Neutrophil (primary cell): ENCODE results near the gene CES3.
"Not testable (repeated sequence)": the region's sequence is repeated elsewhere in the genome, so short reads cannot be mapped to it uniquely, and the experiment has no call there.

Source experiments
- H3K27ac ChIP-seq: fragments of 200-600 bp; sonication (generic); 2 replicates; pipeline ENCODE4 v1.5.1; 2016; ENCODE audit warnings: mild to moderate bottlenecking, moderate library complexity
- H3K27me3 ChIP-seq: fragments of 200-600 bp; sonication (generic); 2 replicates; pipeline ENCODE4 v1.6.0; 2016; ENCODE audit warnings: mild to moderate bottlenecking
- H3K36me3 ChIP-seq: fragments of 200-600 bp; sonication (generic); 2 replicates; pipeline ENCODE4 v1.5.1; 2017
- H3K4me1 ChIP-seq, 2 experiments: fragments of 200-600 bp in 1 of 2; sonication (generic) in 1 of 2; 1 replicate in 1 of 2; 2 replicates in 1 of 2; pipeline versions ENCODE4 v1.5.1 to v1.6.1; 2013 to 2016; ENCODE audit warnings: low read depth in 1 of 2, low read length in 1 of 2, mild to moderate bottlenecking in 1 of 2, moderate library complexity in 1 of 2; ENCODE audit not compliant: control insufficient read depth in 1 of 2, insufficient read depth in 1 of 2
- H3K4me3 ChIP-seq, 2 experiments: fragments of 200-600 bp in 1 of 2; sonication (generic) in 1 of 2; 1 replicate in 1 of 2; 2 replicates in 1 of 2; pipeline ENCODE4 v1.5.1; 2013 to 2016; ENCODE audit warnings: low read depth in 1 of 2, low read length in 1 of 2, mild to moderate bottlenecking in 1 of 2, moderate library complexity in 1 of 2
- H3K9me3 ChIP-seq: fragments of 200-600 bp; sonication (generic); 2 replicates; pipeline ENCODE4 v1.5.1; 2016
- CTCF ChIP-seq: fragments of 200-600 bp; sonication (generic); IDR thresholded peaks from 2 replicates; pipeline ENCODE4 v1.5.1; 2016; ENCODE audit warnings: antibody characterized with exemption

The CES3 gene

GRCh38 chr16:66943426-66944053 lies 17.5 kb upstream of the CES3 start:
- no peak overlapping the region for H3K27ac ChIP-seq
- TF ChIP-seq CTCF = no peak
- H3K4me3 ChIP-seq = no peak overlapping the region
- peaks cover 16% of the 10 kb centered on the region in 2 experiments for H3K4me1 ChIP-seq
- peaks cover 22% of the 10 kb centered on the region for H3K27me3 ChIP-seq
- peaks cover 55% of the 10 kb centered on the region for H3K36me3 ChIP-seq
- no peaks in the 10 kb centered on the region for H3K9me3 ChIP-seq

GRCh38 chr16:66944054-66944441 lies 17.0 kb upstream of the CES3 start:
- no peak for TF ChIP-seq CTCF

GRCh38 chr16:66944971-66945370 lies 16.1 kb upstream of the CES3 start:
- peaks cover 18 to 21% of the 10 kb centered on the region in 2 experiments for H3K4me1 ChIP-seq
- H3K27me3 ChIP-seq = peaks cover 36% of the 10 kb centered on the region
- peaks cover 41% of the 10 kb centered on the region for H3K36me3 ChIP-seq
- not testable (repeated sequence) for H3K4me3 ChIP-seq, H3K27ac ChIP-seq, H3K9me3 ChIP-seq

More at GRCh38 chr16:66944054-66944441, 17.0 kb upstream of the CES3 start:
- H3K9me3 ChIP-seq = no peaks in the 10 kb centered on the region
- no peak overlapping the region for H3K27ac ChIP-seq
- H3K36me3 ChIP-seq = peaks cover 50% of the 10 kb centered on the region
- H3K4me3 ChIP-seq = no peak overlapping the region
- H3K4me1 ChIP-seq = peaks cover 18 to 21% of the 10 kb centered on the region in 2 experiments
- peaks cover 27% of the 10 kb centered on the region for H3K27me3 ChIP-seq

- Histone ChIP-seq H3K4me3 (no peak overlapping the region), H3K4me1 (peaks cover 18 to 21% of the 10 kb centered on the region in 2 experiments), H3K27me3 (peaks cover 46% of the 10 kb centered on the region), H3K36me3 (peaks cover 31% of the 10 kb centered on the region), H3K9me3 (no peaks in the 10 kb centered on the region), H3K27ac (no peak overlapping the region)
- TF ChIP-seq CTCF = no peak
These were observed 15.1 kb upstream of the CES3 start for GRCh38 chr16:66945939-66946338.

- Histone ChIP-seq H3K4me3 (no peak overlapping the region), H3K36me3 (peaks cover 25% of the 10 kb centered on the region), H3K27ac (no peak overlapping the region), H3K27me3 (peaks cover 52% of the 10 kb centered on the region), H3K9me3 (no peaks in the 10 kb centered on the region), H3K4me1 (peaks cover 18 to 21% of the 10 kb centered on the region in 2 experiments)
- TF ChIP-seq CTCF = no peak
These were observed 14.5 kb upstream of the CES3 start for GRCh38 chr16:66946541-66946940.

- H3K4me3 ChIP-seq = no peak overlapping the region
- H3K36me3 ChIP-seq = peaks cover 21% of the 10 kb centered on the region
- H3K27ac ChIP-seq = peak overlapping the region; percentile 6
- TF ChIP-seq CTCF = no peak
- peaks cover 56% of the 10 kb centered on the region for H3K27me3 ChIP-seq
- peaks cover 18 to 21% of the 10 kb centered on the region in 2 experiments for H3K4me1 ChIP-seq
- H3K9me3 ChIP-seq = no peaks in the 10 kb centered on the region
These were observed 14.1 kb upstream of the CES3 start for GRCh38 chr16:66946974-66947301.
